NK-92 (cell line): Measurements from ENCODE around the gene SPATA31D3.
"Not testable (repeated sequence)": the region's sequence is repeated elsewhere in the genome, so short reads cannot be mapped to it uniquely, and the experiment has no call there.

Source experiments
- DNase-seq: peaks from one replicate; lab custom pipeline; 2025; ENCODE audit not compliant: unreplicated experiment; lab: John Stamatoyannopoulos, UW

The SPATA31D3 gene

GRCh38 chr9:81943393-81943792 is at the start of gene SPATA31D3:
SPATA31D3 (plus strand) TSS chr9:81943500; CDS start chr9:81943586, 86 bp downstream.
- DNase-seq: not testable (repeated sequence)

- DNase-seq: no peak
Observed at GRCh38 chr9:81893929-81894328, 49.4 kb upstream of the SPATA31D3 start.

GRCh38 chr9:81894891-81895290 is 48.4 kb upstream of the SPATA31D3 start:
- DNase-seq: no peak

- no peak for DNase-seq
Observed at GRCh38 chr9:81896070-81896469, 47.2 kb upstream of the SPATA31D3 start.

- no peak for DNase-seq
Observed at GRCh38 chr9:81898851-81899250, 44.4 kb upstream of the SPATA31D3 start.

GRCh38 chr9:81902196-81902595 is 41.1 kb upstream of the SPATA31D3 start:
- no peak for DNase-seq

- no peak for DNase-seq
Observed at GRCh38 chr9:81902626-81903025, 40.7 kb upstream of the SPATA31D3 start.

GRCh38 chr9:81906671-81907070 is 36.6 kb upstream of the SPATA31D3 start:
- no peak for DNase-seq

- DNase-seq: no peak
Observed at GRCh38 chr9:81912135-81912534, 31.2 kb upstream of the SPATA31D3 start.

- no peak for DNase-seq
Observed at GRCh38 chr9:81915801-81916505, 27.3 kb upstream of the SPATA31D3 start.

GRCh38 chr9:81918507-81918906 is 24.8 kb upstream of the SPATA31D3 start:
- not testable (repeated sequence) for DNase-seq

GRCh38 chr9:81928305-81928704 is 15.0 kb upstream of the SPATA31D3 start, which contains the start of gene SPATA31D4:
SPATA31D4 (plus strand) TSS chr9:81928428; CDS start chr9:81928514, 86 bp downstream.
- DNase-seq: not testable (repeated sequence)

GRCh38 chr9:81930147-81930546 is 13.2 kb upstream of the SPATA31D3 start:
- DNase-seq: not testable (repeated sequence)

- DNase-seq: not testable (repeated sequence)
Observed at GRCh38 chr9:81933547-81933946, 9.8 kb upstream of the SPATA31D3 start.

GRCh38 chr9:81948650-81949049 is 5.3 kb downstream of the SPATA31D3 start:
- DNase-seq: not testable (repeated sequence)

GRCh38 chr9:81953096-81953495 is 9.8 kb downstream of the SPATA31D3 start:
- no peak for DNase-seq

- DNase-seq: no peak
Observed at GRCh38 chr9:81955625-81956024, 12.3 kb downstream of the SPATA31D3 start.

- no peak for DNase-seq
Observed at GRCh38 chr9:81964218-81965171, 21.2 kb downstream of the SPATA31D3 start.

- no peak for DNase-seq
Observed at GRCh38 chr9:81968026-81968425, 24.7 kb downstream of the SPATA31D3 start.

- DNase-seq: no peak
Observed at GRCh38 chr9:81969971-81970370, 26.7 kb downstream of the SPATA31D3 start.

GRCh38 chr9:81971727-81972126 is 28.4 kb downstream of the SPATA31D3 start:
- no peak for DNase-seq

GRCh38 chr9:81974764-81975163 is 31.5 kb downstream of the SPATA31D3 start:
- DNase-seq: no peak
